ENCODE measurements around the gene RHOC.

The RHOC gene

GRCh38 chr1:112688781-112689193 lies 18.1 kb downstream of the RHOC start:
- DNase-seq (ENCODE audit: insufficient read length) (no peak), FAIRE-seq (no peak)
- TF ChIP-seq TAF1 (IDR thresholded peaks at IDR 0.05; ENCODE audit: borderline replicate concordance, low read depth, low read length) (no peak), POLR2A (IDR thresholded peaks at IDR 0.05; ENCODE audit: low read depth, low read length) (no peak), POLR2AphosphoS5 (IDR thresholded peaks at IDR 0.05; ENCODE audit: low read depth, low read length) (no peak)

- TF ChIP-seq POLR2AphosphoS5 (IDR thresholded peaks at IDR 0.05; ENCODE audit: low read depth, low read length) (no peak), TAF1 (IDR thresholded peaks at IDR 0.05; ENCODE audit: borderline replicate concordance, low read depth, low read length) (no peak), POLR2A (IDR thresholded peaks at IDR 0.05; ENCODE audit: low read depth, low read length) (no peak)
- DNase-seq (ENCODE audit: insufficient read length) (no peak), FAIRE-seq (no peak)
Observed at GRCh38 chr1:112687785-112688496, 19.0 kb downstream of the RHOC start.

- no peak for TF ChIP-seq POLR2A (IDR thresholded peaks at IDR 0.05; ENCODE audit: low read depth, low read length)
- no peak for TF ChIP-seq TAF1 (IDR thresholded peaks at IDR 0.05; ENCODE audit: borderline replicate concordance, low read depth, low read length)
- TF ChIP-seq POLR2AphosphoS5 (IDR thresholded peaks at IDR 0.05; ENCODE audit: low read depth, low read length), result no peak
- FAIRE-seq, result no peak
- DNase-seq (ENCODE audit: insufficient read length), result no peak
Observed at GRCh38 chr1:112687361-112687760, 19.6 kb downstream of the RHOC start.

GRCh38 chr1:112686835-112687234 lies 20.1 kb downstream of the RHOC start:
- no peak for FAIRE-seq
- no peak for TF ChIP-seq POLR2AphosphoS5 (IDR thresholded peaks at IDR 0.05; ENCODE audit: low read depth, low read length)
- no peak for TF ChIP-seq POLR2A (IDR thresholded peaks at IDR 0.05; ENCODE audit: low read depth, low read length)
- TF ChIP-seq TAF1 (IDR thresholded peaks at IDR 0.05; ENCODE audit: borderline replicate concordance, low read depth, low read length), result no peak
- no peak for DNase-seq (ENCODE audit: insufficient read length)

GRCh38 chr1:112686417-112686816 lies 20.5 kb downstream of the RHOC start:
- TF ChIP-seq POLR2A (IDR thresholded peaks at IDR 0.05; ENCODE audit: low read depth, low read length), result no peak
- no peak for TF ChIP-seq POLR2AphosphoS5 (IDR thresholded peaks at IDR 0.05; ENCODE audit: low read depth, low read length)
- no peak for TF ChIP-seq TAF1 (IDR thresholded peaks at IDR 0.05; ENCODE audit: borderline replicate concordance, low read depth, low read length)
- DNase-seq (ENCODE audit: insufficient read length), result no peak
- no peak for FAIRE-seq

GRCh38 chr1:112685913-112686312 lies 21.0 kb downstream of the RHOC start:
- no peak for DNase-seq (ENCODE audit: insufficient read length)
- TF ChIP-seq TAF1 (IDR thresholded peaks at IDR 0.05; ENCODE audit: borderline replicate concordance, low read depth, low read length) (no peak), POLR2AphosphoS5 (IDR thresholded peaks at IDR 0.05; ENCODE audit: low read depth, low read length) (no peak), POLR2A (IDR thresholded peaks at IDR 0.05; ENCODE audit: low read depth, low read length) (no peak)
- FAIRE-seq, result no peak

- FAIRE-seq, result no peak
- no peak for TF ChIP-seq POLR2A (IDR thresholded peaks at IDR 0.05; ENCODE audit: low read depth, low read length)
- TF ChIP-seq TAF1 (IDR thresholded peaks at IDR 0.05; ENCODE audit: borderline replicate concordance, low read depth, low read length), result no peak
- no peak for TF ChIP-seq POLR2AphosphoS5 (IDR thresholded peaks at IDR 0.05; ENCODE audit: low read depth, low read length)
Observed at GRCh38 chr1:112678605-112679004, 28.3 kb downstream of the RHOC start.

GRCh38 chr1:112677501-112677900 lies 29.4 kb downstream of the RHOC start:
- FAIRE-seq, result no peak
- DNase-seq (ENCODE audit: insufficient read length), result no peak
- TF ChIP-seq POLR2AphosphoS5 (IDR thresholded peaks at IDR 0.05; ENCODE audit: low read depth, low read length), result no peak
- TF ChIP-seq TAF1 (IDR thresholded peaks at IDR 0.05; ENCODE audit: borderline replicate concordance, low read depth, low read length), result no peak
- no peak for TF ChIP-seq POLR2A (IDR thresholded peaks at IDR 0.05; ENCODE audit: low read depth, low read length)

More at GRCh38 chr1:112678605-112679004, 28.3 kb downstream of the RHOC start:
- no peak for DNase-seq (ENCODE audit: insufficient read length)

GRCh38 chr1:112676543-112676942 lies 30.4 kb downstream of the RHOC start:
- TF ChIP-seq POLR2A (IDR thresholded peaks at IDR 0.05; ENCODE audit: low read depth, low read length) (no peak), TAF1 (IDR thresholded peaks at IDR 0.05; ENCODE audit: borderline replicate concordance, low read depth, low read length) (no peak), POLR2AphosphoS5 (IDR thresholded peaks at IDR 0.05; ENCODE audit: low read depth, low read length) (no peak)
- FAIRE-seq (no peak), DNase-seq (ENCODE audit: insufficient read length) (no peak)

GRCh38 chr1:112675728-112676381 lies 31.1 kb downstream of the RHOC start:
- TF ChIP-seq POLR2AphosphoS5 (IDR thresholded peaks at IDR 0.05; ENCODE audit: low read depth, low read length) (no peak), POLR2A (IDR thresholded peaks at IDR 0.05; ENCODE audit: low read depth, low read length) (no peak), TAF1 (IDR thresholded peaks at IDR 0.05; ENCODE audit: borderline replicate concordance, low read depth, low read length) (no peak)
- DNase-seq (ENCODE audit: insufficient read length) (no peak), FAIRE-seq (no peak)

- DNase-seq (ENCODE audit: insufficient read length) (peak; percentile 45), FAIRE-seq (no peak)
- TF ChIP-seq POLR2AphosphoS5 (IDR thresholded peaks at IDR 0.05; ENCODE audit: low read depth, low read length) (no peak), POLR2A (IDR thresholded peaks at IDR 0.05; ENCODE audit: low read depth, low read length) (no peak), TAF1 (IDR thresholded peaks at IDR 0.05; ENCODE audit: borderline replicate concordance, low read depth, low read length) (no peak)
Observed at GRCh38 chr1:112674986-112675727, 31.8 kb downstream of the RHOC start.
